Epithelial cell of proximal tubule (primary cell): ENCODE measurements around the gene IDH3A. TPM values are rescaled to one million over a fixed set of nuclear protein-coding genes. Genes with fewer than 3 reads are reported as not detected.
"Not testable (repeated sequence)": the region's sequence is repeated elsewhere in the genome, so short reads cannot be mapped to it uniquely, and the experiment has no call there.

Source experiments
- DNase-seq: peaks from one replicate; pipeline ENCODE4 v3.0.0-alpha.2; 2011; ENCODE audit warnings: low read depth
- H3K4me3 ChIP-seq: 2 replicates; pipeline ENCODE4 v1.5.1; 2011; ENCODE audit warnings: low read depth, mild to moderate bottlenecking, low read length
- CTCF ChIP-seq: conservative IDR thresholded peaks from 2 replicates; pipeline ENCODE4 v1.5.1; 2012; ENCODE audit warnings: low read depth, mild to moderate bottlenecking, low read length
- total RNA-seq: library from RNA; depleted of rRNA; stranded (reverse); fragments of >200 nt; gene quantifications from 2 replicates; pipeline ENCODE4 v1.2.3, GENCODE V29; 2015

IDH3A gene
- total RNA-seq, 1 donor from 2014 or later: 57.5 TPM

GRCh38 chr15:78140292-78140691 lies 8.9 kb upstream of the IDH3A start:
- H3K4me3 ChIP-seq: no peak overlapping the region
- TF ChIP-seq CTCF: no peak
- no peak for DNase-seq

- H3K4me3 ChIP-seq: no peak overlapping the region
- TF ChIP-seq CTCF: no peak
- no peak for DNase-seq
These were observed 6.8 kb upstream of the IDH3A start for GRCh38 chr15:78142332-78142731.

DNA sequence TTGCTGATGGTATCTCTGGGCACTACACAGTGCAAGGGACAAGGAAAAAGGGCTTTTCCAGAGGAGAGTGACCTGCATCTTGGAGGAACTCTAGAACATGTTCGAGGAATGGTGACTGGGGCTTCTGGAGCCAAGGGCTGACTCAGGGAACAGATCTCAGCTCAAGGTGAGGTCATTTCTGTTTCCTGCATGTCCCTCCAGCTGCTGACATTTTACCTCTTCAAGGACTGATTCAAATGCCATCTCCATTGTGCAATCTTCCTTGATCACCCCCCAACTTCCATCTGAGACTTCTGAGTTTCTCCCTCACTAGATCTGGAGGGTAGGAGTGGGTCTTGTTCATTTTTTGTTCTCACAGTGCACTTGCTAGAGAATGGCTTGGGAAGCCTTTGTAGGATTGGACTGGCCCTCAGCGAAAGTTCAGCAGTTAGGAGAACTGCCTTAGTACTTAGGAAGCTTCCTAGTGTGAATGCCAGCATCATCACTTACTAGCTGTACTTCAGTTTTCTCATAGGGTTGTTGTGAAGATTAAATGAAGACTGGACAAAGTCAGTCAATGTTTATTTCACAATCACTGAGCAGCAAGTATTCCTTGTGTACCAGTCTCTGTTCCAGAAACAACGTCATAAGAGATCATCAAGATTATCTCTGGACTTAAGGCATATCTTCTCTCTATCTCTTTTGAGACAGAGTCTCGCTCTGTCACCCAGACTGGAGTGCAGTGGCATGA lies 2.6 kb upstream of the IDH3A start:
- no peak for DNase-seq
- no peak for TF ChIP-seq CTCF
- H3K4me3 ChIP-seq: no peak overlapping the region

GRCh38 chr15:78147566-78147965 lies 1.6 kb upstream of the IDH3A start:
- DNase-seq: no peak
- no peak for TF ChIP-seq CTCF
- no peak overlapping the region for H3K4me3 ChIP-seq

DNA sequence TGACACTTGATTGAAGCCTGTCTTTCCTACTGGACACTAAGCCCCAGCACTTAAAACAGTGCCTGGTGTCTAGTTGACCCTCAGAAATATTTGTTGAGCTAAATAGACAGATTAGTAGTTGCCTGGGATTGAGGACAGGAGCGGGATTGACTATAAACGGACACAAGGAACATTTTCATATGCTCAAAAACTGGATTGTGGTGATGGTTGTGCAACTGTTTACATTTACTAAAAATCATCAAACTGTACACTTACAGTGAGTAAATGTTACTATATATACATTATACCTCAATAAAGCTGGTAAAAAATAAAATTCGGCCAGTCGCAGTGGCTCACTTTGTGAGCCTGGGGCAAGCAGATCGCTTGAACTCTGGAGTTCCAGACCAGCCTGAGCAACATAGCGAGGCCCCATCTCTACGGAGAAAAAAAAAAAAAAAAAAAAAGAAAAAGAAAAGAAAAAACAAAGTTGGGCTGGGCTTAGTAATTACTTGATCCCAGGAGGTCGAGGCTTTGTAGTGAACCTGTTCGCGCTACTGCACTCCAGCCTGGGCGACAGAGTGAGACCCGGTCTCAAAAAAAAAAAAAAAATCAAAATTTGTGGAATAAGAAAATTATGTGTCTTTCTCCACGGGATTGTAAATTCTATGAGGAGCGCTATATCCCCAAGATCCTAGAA lies 632 bp upstream of the IDH3A start:
- TF ChIP-seq CTCF: no peak
- H3K4me3 ChIP-seq: peak overlapping the region; percentile 90
- DNase-seq: no peak

- no peak for TF ChIP-seq CTCF
- DNase-seq: no peak
- peak overlapping the region; percentile 90 for H3K4me3 ChIP-seq
These were observed 916 bp downstream of the IDH3A start for GRCh38 chr15:78149805-78150751.

- not testable (repeated sequence) for H3K4me3 ChIP-seq, DNase-seq
These were observed 1.9 kb downstream of the IDH3A start for GRCh38 chr15:78151075-78151474.
